ENCODE results near the gene RPL18.
A peak's percentile ranks its signal among the peaks of the same experiment; 100 is the strongest.

The RPL18 gene

GRCh38 chr19:48650974-48651682 is 32.1 kb upstream of the RPL18 start:
- no peak overlapping the region for H3K27ac ChIP-seq
- TF ChIP-seq ZFX (IDR thresholded peaks at IDR 0.05; ENCODE audit: borderline replicate concordance) (no peak), CTCF (IDR thresholded peaks at IDR 0.05) (no peak)

GRCh38 chr19:48648134-48648533 is 29.2 kb upstream of the RPL18 start:
- TF ChIP-seq ZFX (IDR thresholded peaks at IDR 0.05; ENCODE audit: borderline replicate concordance) (no peak), CTCF (IDR thresholded peaks at IDR 0.05) (no peak)
- no peak overlapping the region for H3K27ac ChIP-seq

DNA sequence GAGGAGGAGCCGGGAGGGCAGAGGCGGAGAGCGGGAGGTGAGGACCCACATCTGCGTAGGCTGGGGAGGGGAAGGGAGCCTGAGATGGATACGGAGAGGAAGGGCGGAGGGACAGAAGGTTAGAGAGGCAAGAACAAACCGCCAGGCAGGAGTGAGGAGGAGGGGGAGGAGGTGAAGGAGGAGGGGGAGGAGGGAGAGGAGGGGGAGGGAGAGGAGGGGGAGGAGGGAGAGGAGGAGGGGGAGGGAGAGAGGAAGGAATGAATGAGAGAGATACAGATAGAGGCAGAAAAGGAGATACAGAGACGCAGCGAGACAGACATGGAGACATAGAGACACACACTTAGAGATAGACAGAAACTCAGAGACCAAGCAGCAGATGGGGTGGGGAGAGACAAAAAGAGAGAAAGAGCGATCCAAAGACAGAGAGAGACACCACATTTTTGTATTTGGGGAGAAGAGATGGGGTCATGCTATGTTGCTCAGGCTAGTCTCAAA is 27.8 kb upstream of the RPL18 start:
- peak overlapping the region; percentile 95 for H3K27ac ChIP-seq

GRCh38 chr19:48646001-48646721 is 27.2 kb upstream of the RPL18 start, which contains the start of gene CA11:
Gene CA11 (minus strand): TSS chr19:48646187. CDS start chr19:48645632, 555 bp downstream.
- peak within 1 kb of the TSS; percentile 95 for H3K27ac ChIP-seq
- TF ChIP-seq ZFX (IDR thresholded peaks at IDR 0.05; ENCODE audit: borderline replicate concordance) (no peak), CTCF (IDR thresholded peaks at IDR 0.05) (peak; percentile 86)

More for the DNA sequence above, 27.8 kb upstream of the RPL18 start:
- no peak; the same call in 1 of the 2 replicates for TF ChIP-seq CTCF (IDR thresholded peaks at IDR 0.05)
- TF ChIP-seq ZFX (IDR thresholded peaks at IDR 0.05; ENCODE audit: borderline replicate concordance): no peak

DNA sequence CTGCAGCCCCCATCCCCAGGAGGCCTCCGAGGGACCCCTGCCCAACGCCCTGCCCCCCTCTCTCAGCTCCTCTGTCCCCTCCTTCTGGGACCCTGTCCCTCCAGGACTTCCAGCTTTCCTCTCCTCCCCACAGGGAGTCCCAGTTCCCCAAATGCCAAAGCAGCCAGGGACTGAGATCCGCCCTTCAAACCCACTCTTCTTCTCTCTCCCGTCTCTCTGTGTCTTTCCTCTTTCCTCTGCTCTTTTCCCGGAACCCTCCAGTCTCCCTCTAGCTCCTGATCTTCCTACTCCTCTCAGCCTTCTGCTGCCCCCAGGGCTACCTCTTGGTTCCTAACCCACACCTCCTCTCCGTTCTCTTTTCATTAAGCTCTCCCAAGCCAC is 26.6 kb upstream of the RPL18 start:
- peak overlapping the region; percentile 95 for H3K27ac ChIP-seq
- TF ChIP-seq CTCF (IDR thresholded peaks at IDR 0.05) (no peak), ZFX (IDR thresholded peaks at IDR 0.05; ENCODE audit: borderline replicate concordance) (no peak)

GRCh38 chr19:48644839-48645619 is 26.1 kb upstream of the RPL18 start:
- H3K27ac ChIP-seq: peak overlapping the region; percentile 95
- TF ChIP-seq ZFX (IDR thresholded peaks at IDR 0.05; ENCODE audit: borderline replicate concordance) (no peak), CTCF (IDR thresholded peaks at IDR 0.05) (no peak)

All from 22Rv1 (cell line).